ENCODE measurements around the gene NEURL1.

Gene NEURL1

GRCh38 chr10:103547391-103547946 is 54.0 kb downstream of the NEURL1 start:
- no peak for DNase-seq (ENCODE audit: low read depth)

- DNase-seq (ENCODE audit: low read depth): no peak
These were observed 54.5 kb downstream of the NEURL1 start for GRCh38 chr10:103548006-103548405.

GRCh38 chr10:103548581-103549348 is 55.3 kb downstream of the NEURL1 start:
- DNase-seq (ENCODE audit: low read depth): no peak

GRCh38 chr10:103549349-103549685 is 55.8 kb downstream of the NEURL1 start:
- no peak for DNase-seq (ENCODE audit: low read depth)

- no peak for DNase-seq (ENCODE audit: low read depth)
These were observed 56.7 kb downstream of the NEURL1 start for GRCh38 chr10:103550229-103550628.

GRCh38 chr10:103551619-103552602 is 58.4 kb downstream of the NEURL1 start:
- no peak for DNase-seq (ENCODE audit: low read depth)

DNA sequence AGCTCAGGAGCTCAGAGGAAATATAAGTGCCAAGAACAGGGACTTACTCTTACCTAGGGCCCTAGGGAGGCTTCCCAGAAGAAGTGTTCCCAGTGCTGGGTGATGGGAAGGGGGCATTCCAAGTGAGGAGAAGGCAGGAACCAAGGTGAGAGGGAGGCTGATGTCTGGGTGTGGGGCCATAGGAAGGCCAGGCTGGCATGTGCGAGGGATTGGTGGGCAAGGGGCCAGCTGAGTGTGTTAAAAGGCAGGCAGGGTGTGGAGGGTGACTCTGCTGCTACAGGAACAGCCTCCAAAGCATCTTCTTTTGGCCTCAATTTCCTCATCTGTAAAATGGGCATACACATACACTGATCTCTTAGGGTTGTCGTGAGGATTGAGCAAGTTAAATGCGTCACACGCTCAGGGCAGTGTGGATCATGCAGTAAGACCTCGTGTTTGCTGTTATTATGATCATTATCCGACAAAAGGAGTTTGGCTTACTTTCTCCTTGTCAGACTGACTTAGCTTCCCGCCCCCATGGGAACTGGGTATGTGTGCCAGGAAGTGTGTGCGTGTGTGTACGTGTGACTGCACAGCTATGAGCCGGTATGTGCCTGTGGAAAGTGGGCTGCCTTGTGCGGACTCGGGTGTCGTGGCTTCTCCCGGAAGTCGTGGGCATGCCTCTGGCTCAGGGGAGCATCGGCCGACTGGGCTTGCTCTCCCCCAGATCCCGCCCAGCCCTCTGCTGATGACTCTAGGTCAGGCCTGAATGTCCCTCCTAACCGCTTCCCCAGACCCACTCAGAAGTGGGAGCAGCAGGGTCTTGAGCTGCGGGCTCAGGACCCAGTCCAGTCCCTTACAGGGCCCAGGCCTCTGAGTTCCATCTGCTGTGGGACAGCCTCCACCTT is 59.6 kb downstream of the NEURL1 start:
- no peak for DNase-seq (ENCODE audit: low read depth)

DNA sequence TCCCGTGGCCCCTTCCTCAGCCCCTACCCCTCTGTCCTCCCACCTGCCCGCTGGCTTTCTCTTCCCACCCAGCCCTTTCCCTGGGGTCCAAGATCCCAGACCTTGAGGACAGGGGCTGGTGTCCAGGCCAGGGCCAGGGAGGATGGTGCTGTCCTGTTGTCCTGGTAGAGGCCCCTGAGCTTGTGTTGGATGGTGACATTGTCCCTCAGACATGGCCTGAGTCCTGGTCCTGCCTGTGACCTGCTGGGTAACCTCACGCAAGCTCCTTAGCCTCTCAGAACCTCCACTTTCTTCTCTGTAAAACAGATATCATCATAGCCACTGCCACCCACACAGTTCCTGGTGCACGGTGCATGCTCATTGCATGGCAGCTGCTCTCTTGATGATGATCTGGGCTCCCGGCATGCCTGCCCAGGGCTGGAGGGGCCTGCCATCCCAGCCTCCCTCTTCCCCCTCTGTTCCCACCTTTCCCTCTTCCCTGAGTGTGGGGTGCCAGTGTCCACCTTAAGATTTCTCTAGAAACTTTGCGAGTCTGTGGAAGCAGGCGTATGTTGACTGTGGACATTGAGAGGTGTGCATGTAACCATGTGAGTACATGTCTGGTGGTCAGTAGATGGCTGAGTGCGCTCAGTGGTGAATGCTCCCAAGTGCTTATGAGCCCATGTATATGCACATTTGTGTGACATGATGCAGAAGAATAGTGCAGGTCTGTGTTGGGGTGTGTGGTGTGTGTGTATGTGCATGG is 60.4 kb downstream of the NEURL1 start:
- no peak for DNase-seq (ENCODE audit: low read depth)

GRCh38 chr10:103554488-103555324 is 61.2 kb downstream of the NEURL1 start:
- peak; percentile 87 for DNase-seq (ENCODE audit: low read depth)

- DNase-seq (ENCODE audit: low read depth): no peak
These were observed 61.8 kb downstream of the NEURL1 start for GRCh38 chr10:103555325-103555649.

GRCh38 chr10:103555712-103556111 is 62.2 kb downstream of the NEURL1 start:
- DNase-seq (ENCODE audit: low read depth): no peak

DNA sequence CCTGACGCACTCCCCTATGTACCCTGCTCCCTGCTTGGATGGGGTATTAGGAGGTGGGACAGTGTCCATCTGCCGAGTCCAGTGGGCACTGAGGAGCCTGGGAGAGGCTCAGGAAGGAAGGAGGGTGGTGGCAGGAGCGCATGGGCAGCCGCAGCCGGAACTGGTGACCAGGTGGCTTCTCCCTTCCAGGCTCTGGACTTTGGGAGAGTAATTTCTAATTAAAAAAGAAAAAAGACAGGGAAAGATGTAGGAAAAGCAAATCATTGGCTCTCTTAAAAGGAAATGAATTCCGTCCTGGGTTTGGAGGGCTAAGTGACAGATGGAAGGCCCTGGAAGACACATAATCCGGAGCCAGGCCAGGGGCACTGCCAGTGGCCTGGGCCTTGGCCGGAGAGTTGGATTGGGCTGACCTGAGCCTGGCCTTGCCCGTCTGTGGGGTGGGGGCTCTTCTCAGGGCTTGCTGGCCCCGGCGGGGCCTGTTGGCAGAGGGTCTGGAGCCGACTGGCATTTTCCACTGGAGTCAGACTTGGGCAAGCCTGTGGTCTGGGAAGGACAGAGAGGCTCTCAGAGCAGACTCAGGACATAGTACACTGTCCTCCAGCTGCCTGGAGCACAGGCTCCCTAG is 63.0 kb downstream of the NEURL1 start:
- no peak for DNase-seq (ENCODE audit: low read depth)

DNA sequence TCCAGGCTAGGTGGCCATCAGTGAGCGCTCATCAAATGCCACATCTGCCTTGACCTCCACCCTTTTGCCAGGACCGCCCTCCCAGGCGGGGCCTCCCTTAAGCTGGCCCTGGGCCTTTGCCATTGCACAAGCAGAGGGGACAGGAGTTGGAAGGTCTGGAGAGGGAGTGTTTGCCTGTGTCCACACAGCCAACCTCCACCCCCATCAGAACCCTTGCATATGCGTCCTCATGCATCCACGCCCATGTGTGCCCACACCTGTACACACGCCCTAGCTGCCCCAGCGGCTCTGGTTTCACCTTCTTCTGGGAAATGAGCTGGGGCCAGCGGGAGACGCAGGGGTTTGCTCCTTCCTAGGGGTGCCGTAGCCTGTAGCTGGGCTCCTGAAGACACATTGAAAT is 64.0 kb downstream of the NEURL1 start:
- no peak for DNase-seq (ENCODE audit: low read depth)

DNA sequence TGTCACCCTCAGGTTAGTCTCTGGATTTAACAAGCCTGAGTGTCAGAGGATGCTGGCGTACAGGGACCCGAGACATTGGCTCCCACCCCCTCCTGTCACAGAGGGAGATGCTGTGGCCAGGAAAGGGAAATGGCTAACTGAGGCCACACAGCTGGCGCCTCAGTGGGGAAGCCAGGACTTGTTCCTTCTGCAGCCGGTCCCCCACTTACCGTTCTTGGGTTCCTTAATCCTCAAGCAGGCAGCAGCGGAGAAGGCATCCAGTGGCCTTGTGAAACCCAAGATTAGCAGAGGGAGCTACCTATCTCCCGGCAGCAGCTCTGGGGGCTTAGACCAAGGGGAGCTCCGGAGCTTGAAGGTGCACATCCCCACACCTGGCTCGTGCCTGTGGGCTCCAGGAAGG is 65.4 kb downstream of the NEURL1 start:
- no peak for DNase-seq (ENCODE audit: low read depth)

GRCh38 chr10:103559776-103560175 is 66.3 kb downstream of the NEURL1 start:
- no peak for DNase-seq (ENCODE audit: low read depth)

- no peak for DNase-seq (ENCODE audit: low read depth)
These were observed 67.4 kb downstream of the NEURL1 start for GRCh38 chr10:103560886-103561285.

DNA sequence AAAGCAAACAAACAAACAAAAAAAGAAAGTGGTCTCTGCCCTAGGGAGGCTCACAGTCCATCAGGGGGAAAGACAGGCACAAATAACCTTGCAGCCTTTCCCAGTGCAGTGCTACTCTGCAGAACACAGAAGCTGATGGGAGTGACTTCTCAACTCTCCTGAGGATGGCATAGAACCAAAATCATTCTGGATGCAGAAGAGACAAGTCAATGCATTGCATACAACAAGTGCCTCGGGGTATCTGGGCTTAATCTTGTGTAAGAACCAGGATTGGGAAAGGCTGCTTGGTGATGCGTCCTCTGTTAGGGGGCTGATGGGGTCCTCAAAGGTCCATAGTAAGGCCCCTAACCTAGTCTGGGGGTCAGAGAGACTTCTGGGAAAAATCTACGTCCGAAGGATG is 68.9 kb downstream of the NEURL1 start:
- DNase-seq (ENCODE audit: low read depth): no peak

DNA sequence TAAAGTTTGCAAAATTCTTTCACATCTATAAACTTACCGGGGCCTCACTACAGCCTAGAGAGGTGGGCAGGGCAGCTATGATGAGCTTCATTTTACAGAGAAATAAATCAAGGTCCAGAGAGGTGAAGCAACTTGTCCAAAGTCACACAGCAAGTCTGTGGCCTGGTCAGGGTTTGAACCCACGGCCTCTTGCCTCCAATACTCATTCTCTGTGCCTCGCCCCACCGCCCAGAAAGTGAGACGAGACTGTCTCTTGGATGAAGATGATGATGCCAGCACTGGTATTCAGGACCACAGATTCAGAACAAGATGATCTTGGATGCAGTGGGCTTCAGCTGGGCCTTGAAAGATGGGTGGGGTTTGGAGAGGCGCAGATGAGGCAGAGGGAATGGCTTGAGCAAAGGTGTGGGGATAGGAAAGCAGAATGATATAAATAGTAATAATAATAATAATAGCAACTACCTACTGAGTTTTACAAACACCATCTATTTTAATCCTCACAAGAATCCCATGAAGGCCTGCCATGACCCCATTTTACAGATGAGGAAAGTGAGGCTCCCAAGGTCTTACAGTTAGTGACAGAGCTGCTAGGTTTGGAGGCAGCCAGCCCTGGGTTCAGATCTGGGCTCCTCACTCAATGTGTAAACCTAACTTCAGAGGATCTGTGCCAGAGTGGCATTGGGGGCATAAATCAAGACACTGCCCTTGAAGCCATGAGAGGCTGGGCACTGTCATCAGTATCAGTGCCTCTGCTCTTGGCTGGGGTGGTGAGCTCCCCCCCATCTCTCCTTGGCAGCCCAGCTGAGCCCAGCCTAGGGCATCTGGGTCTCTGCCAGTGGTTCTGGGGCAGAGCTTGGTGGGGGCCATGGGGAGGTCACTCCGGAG is 70.0 kb downstream of the NEURL1 start:
- DNase-seq (ENCODE audit: low read depth): no peak

GRCh38 chr10:103564116-103564501 is 70.6 kb downstream of the NEURL1 start:
- no peak for DNase-seq (ENCODE audit: low read depth)

All from EH (cell line).